HEK293 (cell line): ENCODE data around the gene FGD5.
A peak's percentile ranks its signal among the peaks of the same experiment; 100 is the strongest.

Source experiments
- CTCF ChIA-PET: fragments of 350-600 bp; formaldehyde crosslinking; extraction: SDS; loops from one replicate; lab custom pipeline; 2021; ENCODE audit warnings: antibody characterized with exemption; lab: Yijun Ruan, JAX
- POLR2A ChIA-PET: fragments of 300-600 bp; formaldehyde crosslinking; extraction: SDS; loops from one replicate; lab custom pipeline; 2020; ENCODE audit warnings: antibody characterized with exemption, inconsistent platforms; lab: Yijun Ruan, JAX
- H3K27ac ChIP-seq: fragments of 200-500 bp; sonication (Bioruptor generic); 2 replicates; pipeline ENCODE4 v1.5.1; 2014; ENCODE audit warnings: low read depth, low read length, control low read depth, inconsistent platforms; ENCODE audit errors: extremely low read depth
- H3K36me3 ChIP-seq, 2 experiments: fragments of 200-500 bp in 1 of 2; sonication (Bioruptor generic) in 1 of 2; 1 replicate in 1 of 2; 2 replicates in 1 of 2; pipeline ENCODE4 v1.5.1; 2014 to 2017; ENCODE audit warnings: inconsistent platforms in 2 of 2, low read length in 2 of 2; ENCODE audit not compliant: control insufficient read depth in 2 of 2, insufficient read depth in 1 of 2
- H3K4me1 ChIP-seq: fragments of 200-500 bp; sonication (Bioruptor generic); 2 replicates; pipeline ENCODE4 v1.5.1; 2014; ENCODE audit warnings: mild to moderate bottlenecking, low read length, inconsistent platforms; ENCODE audit not compliant: control insufficient read depth, insufficient read depth
- H3K4me3 ChIP-seq: 2 replicates; pipeline ENCODE4 v1.5.1; 2011; ENCODE audit warnings: low read depth, mild to moderate bottlenecking, control low read depth, low read length, moderate library complexity
- H3K9me3 ChIP-seq: fragments of 200-500 bp; sonication (Bioruptor generic); 2 replicates; pipeline ENCODE4 v1.5.1; 2014; ENCODE audit warnings: low read depth, low read length, inconsistent platforms; ENCODE audit not compliant: control insufficient read depth, insufficient read depth
- EGR2 ChIP-seq: fragments of 450-650 bp; formaldehyde crosslinking; IDR thresholded peaks from 2 replicates; pipeline ENCODE4 v1.5.1; 2016; ENCODE audit warnings: low read depth, missing biosample characterization, missing genetic modification characterization
- FEZF1 ChIP-seq: fragments of 450-650 bp; formaldehyde crosslinking; IDR thresholded peaks from 2 replicates; pipeline ENCODE4 v1.5.1; 2016; ENCODE audit warnings: missing biosample characterization, missing genetic modification characterization
- KLF17 ChIP-seq: fragments of 450-650 bp; formaldehyde crosslinking; IDR thresholded peaks from 2 replicates; pipeline ENCODE4 v1.5.1; 2016; ENCODE audit warnings: missing biosample characterization, missing genetic modification characterization
- SCRT2 ChIP-seq: fragments of 450-650 bp; formaldehyde crosslinking; IDR thresholded peaks from 2 replicates; pipeline ENCODE4 v1.5.1; 2016; ENCODE audit warnings: missing biosample characterization, missing genetic modification characterization
- SP3 ChIP-seq: fragments of 450-650 bp; formaldehyde crosslinking; IDR thresholded peaks from 2 replicates; pipeline ENCODE4 v1.5.1; 2016; ENCODE audit warnings: missing biosample characterization, missing genetic modification characterization
- WT1 ChIP-seq: fragments of 450-650 bp; formaldehyde crosslinking; IDR thresholded peaks from 2 replicates; pipeline ENCODE4 v1.5.1; 2016; ENCODE audit warnings: missing biosample characterization, missing genetic modification characterization
- ZBTB1 ChIP-seq: fragments of 450-650 bp; formaldehyde crosslinking; IDR thresholded peaks from 2 replicates; pipeline ENCODE4 v1.5.1; 2016; ENCODE audit warnings: missing biosample characterization, missing genetic modification characterization
- ZFHX2 ChIP-seq: fragments of 450-650 bp; formaldehyde crosslinking; conservative IDR thresholded peaks from 2 replicates; pipeline ENCODE4 v1.5.1; 2016; ENCODE audit warnings: missing biosample characterization, missing genetic modification characterization
- ZNF354C ChIP-seq: fragments of 450-650 bp; formaldehyde crosslinking; IDR thresholded peaks from 2 replicates; pipeline ENCODE4 v1.5.1; 2016; ENCODE audit warnings: missing biosample characterization, missing genetic modification characterization, low read depth, borderline replicate concordance
- ZNF510 ChIP-seq: fragments of 450-650 bp; formaldehyde crosslinking; IDR thresholded peaks from 2 replicates; pipeline ENCODE4 v1.5.1; 2018; ENCODE audit warnings: mild to moderate bottlenecking, missing genetic modification characterization, missing biosample characterization; ENCODE audit not compliant: insufficient replicate concordance
- ZNF580 ChIP-seq: fragments of 450-650 bp; formaldehyde crosslinking; IDR thresholded peaks from 2 replicates; pipeline ENCODE4 v1.5.1; 2016; ENCODE audit warnings: missing biosample characterization, missing genetic modification characterization
- ZNF623 ChIP-seq: fragments of 450-650 bp; formaldehyde crosslinking; IDR thresholded peaks from 2 replicates; pipeline ENCODE4 v1.5.1; 2016; ENCODE audit warnings: missing biosample characterization, missing genetic modification characterization
- ZNF624 ChIP-seq: fragments of 450-650 bp; formaldehyde crosslinking; IDR thresholded peaks from 2 replicates; pipeline ENCODE4 v1.5.1; 2017; ENCODE audit warnings: missing biosample characterization, missing genetic modification characterization
- ZNF629 ChIP-seq: fragments of 450-650 bp; formaldehyde crosslinking; IDR thresholded peaks from 2 replicates; pipeline ENCODE4 v1.5.1; 2017; ENCODE audit warnings: missing biosample characterization, missing genetic modification characterization
- ZNF670 ChIP-seq: fragments of 450-650 bp; formaldehyde crosslinking; IDR thresholded peaks from 2 replicates; pipeline ENCODE4 v1.5.1; 2016; ENCODE audit warnings: missing biosample characterization, missing genetic modification characterization, low read depth
- ZNF837 ChIP-seq: fragments of 450-650 bp; formaldehyde crosslinking; IDR thresholded peaks from 2 replicates; pipeline ENCODE4 v1.5.1; 2016; ENCODE audit warnings: missing biosample characterization, missing genetic modification characterization
- ZSCAN30 ChIP-seq: fragments of 450-650 bp; IDR thresholded peaks from 2 replicates; pipeline ENCODE4 v1.5.1; 2018; ENCODE audit warnings: missing biosample characterization, mild to moderate bottlenecking, missing genetic modification characterization, moderate library complexity

FGD5 gene

GRCh38 chr3:14921034-14921616, 102.4 kb downstream of the FGD5 start (continued):
- TF ChIP-seq ZNF837 (tag by site-specific recombination): no peak
- TF ChIP-seq ZNF670 (tag by site-specific recombination): no peak
- 0 out of 2 replicates have a peak, but pooled peaks have one; percentile 22 for TF ChIP-seq EGR2 (tag by site-specific recombination)
- peak; percentile 70 for TF ChIP-seq KLF17

GRCh38 chr3:14921811-14922705, 103.3 kb downstream of the FGD5 start:
- Histone ChIP-seq H3K27ac (no peak overlapping the region), H3K4me1 (no peaks in the 10 kb centered on the region), H3K4me3 (no peak overlapping the region), H3K9me3 (no peaks in the 10 kb centered on the region), H3K36me3 (no peaks in the 10 kb centered on the region)
- POLR2A ChIA-PET: interaction anchor here (1.0 kb wide), 1 partner anchor 129 kb away, joined by 3 read pairs; no protein-coding TSS in a partner anchor
- TF ChIP-seq ZFHX2 (tag by site-specific recombination) (peak; percentile 32), WT1 (tag by site-specific recombination) (no peak), FEZF1 (tag by site-specific recombination) (no peak)
- CTCF ChIA-PET: interaction anchor here (0.5 to 5.5 kb wide), 45 partner anchors 10 to 1586 kb away, joined by 3 to 91 read pairs (median 4); partner anchors contain the start of gene C3orf20

GRCh38 chr3:14922863-14923262, 104.1 kb downstream of the FGD5 start:
- no peak for TF ChIP-seq ZNF354C (tag by site-specific recombination)
- no peak for TF ChIP-seq ZSCAN30 (tag by site-specific recombination)
- no peak for TF ChIP-seq ZNF510 (tag by site-specific recombination)
- H3K9me3 ChIP-seq: no peaks in the 10 kb centered on the region
- no peaks in the 10 kb centered on the region for H3K4me1 ChIP-seq
- no peak overlapping the region for H3K27ac ChIP-seq
- no peak overlapping the region for H3K4me3 ChIP-seq
- ChIA-PET POLR2A (no interaction called here), CTCF (interaction anchor here (0.6 to 5.5 kb wide), 7 partner anchors 10 to 1586 kb away, joined by 3 to 91 read pairs (median 3); no protein-coding TSS in a partner anchor)
- no peaks in the 10 kb centered on the region for H3K36me3 ChIP-seq

GRCh38 chr3:14923476-14923875, 104.7 kb downstream of the FGD5 start:
- no peaks in the 10 kb centered on the region for H3K36me3 ChIP-seq
- no peaks in the 10 kb centered on the region for H3K4me1 ChIP-seq
- no peak overlapping the region for H3K4me3 ChIP-seq
- TF ChIP-seq ZNF580 (tag by site-specific recombination) (no peak), ZNF623 (no peak), ZBTB1 (tag by site-specific recombination) (no peak), ZNF629 (tag by site-specific recombination) (no peak), SCRT2 (no peak), ZNF624 (tag by site-specific recombination) (no peak), SP3 (tag by site-specific recombination) (no peak)
- H3K9me3 ChIP-seq: no peaks in the 10 kb centered on the region
- ChIA-PET CTCF (interaction anchor here (0.6 to 5.5 kb wide), 12 partner anchors 9 to 292 kb away, joined by 3 to 91 read pairs (median 3); no protein-coding TSS in a partner anchor), POLR2A (no interaction called here)
- H3K27ac ChIP-seq: no peak overlapping the region
